ENCODE measurements around the gene STXBP6.
"Not testable (repeated sequence)": the region's sequence is repeated elsewhere in the genome, so short reads cannot be mapped to it uniquely, and the experiment has no call there.

STXBP6 gene

GRCh38 chr14:24857277-24857676, 192.7 kb downstream of the STXBP6 start:
- no peak for DNase-seq (ENCODE audit: low read depth)

GRCh38 chr14:24853446-24853845, 196.5 kb downstream of the STXBP6 start:
- no peak for DNase-seq (ENCODE audit: low read depth)

- no peak for DNase-seq (ENCODE audit: low read depth)
Measured at GRCh38 chr14:24852312-24853060, 197.5 kb downstream of the STXBP6 start.

- no peak for DNase-seq (ENCODE audit: low read depth)
Measured at GRCh38 chr14:24851837-24852236, 198.1 kb downstream of the STXBP6 start.

GRCh38 chr14:24851406-24851805, 198.5 kb downstream of the STXBP6 start:
- no peak for DNase-seq (ENCODE audit: low read depth)

- no peak for DNase-seq (ENCODE audit: low read depth)
Measured at GRCh38 chr14:24850072-24850471, 199.9 kb downstream of the STXBP6 start.

- DNase-seq (ENCODE audit: low read depth) = no peak
Measured at GRCh38 chr14:24849471-24849870, 200.5 kb downstream of the STXBP6 start.

GRCh38 chr14:24848102-24848790, 201.7 kb downstream of the STXBP6 start:
- DNase-seq (ENCODE audit: low read depth) = no peak

GRCh38 chr14:24847568-24848095, 202.3 kb downstream of the STXBP6 start:
- DNase-seq (ENCODE audit: low read depth) = no peak

GRCh38 chr14:24846261-24846660, 203.7 kb downstream of the STXBP6 start:
- DNase-seq (ENCODE audit: low read depth) = no peak

GRCh38 chr14:24845851-24846250, 204.1 kb downstream of the STXBP6 start:
- DNase-seq (ENCODE audit: low read depth) = no peak

GRCh38 chr14:24844011-24844410, 205.9 kb downstream of the STXBP6 start:
- DNase-seq (ENCODE audit: low read depth) = no peak

GRCh38 chr14:24843494-24843893, 206.5 kb downstream of the STXBP6 start:
- DNase-seq (ENCODE audit: low read depth) = no peak

- no peak for DNase-seq (ENCODE audit: low read depth)
Measured at GRCh38 chr14:24840204-24840893, 209.6 kb downstream of the STXBP6 start.

- DNase-seq (ENCODE audit: low read depth) = no peak
Measured at GRCh38 chr14:24839617-24840203, 210.2 kb downstream of the STXBP6 start.

- DNase-seq (ENCODE audit: low read depth) = no peak
Measured at GRCh38 chr14:24838945-24839616, 210.9 kb downstream of the STXBP6 start.

- no peak for DNase-seq (ENCODE audit: low read depth)
Measured at GRCh38 chr14:24837280-24838046, 212.5 kb downstream of the STXBP6 start.

GRCh38 chr14:24836324-24836723, 213.6 kb downstream of the STXBP6 start:
- not testable (repeated sequence) for DNase-seq (ENCODE audit: low read depth)

GRCh38 chr14:24834956-24835355, 215.0 kb downstream of the STXBP6 start:
- DNase-seq (ENCODE audit: low read depth) = no peak

GRCh38 chr14:24833385-24833784, 216.6 kb downstream of the STXBP6 start:
- no peak for DNase-seq (ENCODE audit: low read depth)

GRCh38 chr14:24831677-24832076, 218.3 kb downstream of the STXBP6 start:
- DNase-seq (ENCODE audit: low read depth) = no peak

Data from activated T-helper 9 cell treated with anti-CD3 and anti-CD28 coated beads, Interleukin-2, amount 50 U/mL, for 16 hours (primary cell).